ENCODE data around the gene PPP1R3E.
"Not testable (repeated sequence)": the region's sequence is repeated elsewhere in the genome, so short reads cannot be mapped to it uniquely, and the experiment has no call there.

The PPP1R3E gene, protein sequence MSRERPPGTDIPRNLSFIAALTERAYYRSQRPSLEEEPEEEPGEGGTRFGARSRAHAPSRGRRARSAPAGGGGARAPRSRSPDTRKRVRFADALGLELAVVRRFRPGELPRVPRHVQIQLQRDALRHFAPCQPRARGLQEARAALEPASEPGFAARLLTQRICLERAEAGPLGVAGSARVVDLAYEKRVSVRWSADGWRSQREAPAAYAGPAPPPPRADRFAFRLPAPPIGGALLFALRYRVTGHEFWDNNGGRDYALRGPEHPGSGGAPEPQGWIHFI

DNA sequence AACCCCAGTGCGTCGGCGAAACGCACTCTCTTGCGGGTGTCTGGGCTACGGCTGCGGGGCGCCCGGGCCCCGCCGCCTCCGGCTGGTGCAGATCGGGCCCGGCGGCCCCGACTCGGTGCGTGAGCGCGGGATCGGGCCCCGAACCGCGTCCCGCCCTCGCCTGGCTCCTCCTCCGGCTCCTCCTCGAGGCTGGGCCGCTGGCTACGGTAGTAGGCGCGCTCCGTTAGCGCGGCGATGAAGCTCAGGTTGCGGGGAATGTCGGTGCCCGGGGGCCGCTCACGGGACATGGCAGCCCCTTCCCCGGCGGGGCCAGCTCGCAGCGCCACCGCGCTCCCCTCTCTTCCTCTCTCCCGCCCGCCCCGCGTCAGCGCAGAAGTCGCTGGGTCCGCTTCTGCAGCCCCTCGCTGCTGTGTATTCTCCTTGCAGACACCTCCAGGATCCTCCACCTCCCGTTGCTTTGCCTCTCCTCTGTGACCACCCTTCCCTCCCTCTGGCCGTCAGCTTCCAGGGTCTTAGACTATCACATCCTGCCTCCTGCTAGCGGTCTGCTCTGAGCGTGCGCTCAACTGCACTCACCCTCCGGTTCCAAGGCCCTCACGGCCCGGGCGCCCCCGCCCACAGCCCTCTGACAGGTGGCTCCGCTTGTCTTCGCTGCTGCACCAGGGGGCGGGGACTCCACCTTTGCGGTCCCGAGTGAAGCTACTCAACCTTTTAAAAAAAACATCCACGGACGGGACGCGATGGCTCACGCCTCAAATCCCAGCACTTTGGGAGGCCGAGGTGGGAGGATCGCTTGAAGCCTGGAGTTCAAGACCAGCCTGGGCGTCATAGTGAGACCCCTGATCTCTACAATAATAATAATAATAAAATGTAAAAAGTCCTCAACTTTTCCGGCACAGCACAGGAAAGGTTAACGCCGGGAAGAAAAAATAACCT, at the start of gene PPP1R3E:
TSS of gene PPP1R3E (minus strand) at position 570 of the 936 bp plus-strand sequence. CDS start at position 287, 283 bp downstream.
- DNase-seq: peak; percentile 81

DNA sequence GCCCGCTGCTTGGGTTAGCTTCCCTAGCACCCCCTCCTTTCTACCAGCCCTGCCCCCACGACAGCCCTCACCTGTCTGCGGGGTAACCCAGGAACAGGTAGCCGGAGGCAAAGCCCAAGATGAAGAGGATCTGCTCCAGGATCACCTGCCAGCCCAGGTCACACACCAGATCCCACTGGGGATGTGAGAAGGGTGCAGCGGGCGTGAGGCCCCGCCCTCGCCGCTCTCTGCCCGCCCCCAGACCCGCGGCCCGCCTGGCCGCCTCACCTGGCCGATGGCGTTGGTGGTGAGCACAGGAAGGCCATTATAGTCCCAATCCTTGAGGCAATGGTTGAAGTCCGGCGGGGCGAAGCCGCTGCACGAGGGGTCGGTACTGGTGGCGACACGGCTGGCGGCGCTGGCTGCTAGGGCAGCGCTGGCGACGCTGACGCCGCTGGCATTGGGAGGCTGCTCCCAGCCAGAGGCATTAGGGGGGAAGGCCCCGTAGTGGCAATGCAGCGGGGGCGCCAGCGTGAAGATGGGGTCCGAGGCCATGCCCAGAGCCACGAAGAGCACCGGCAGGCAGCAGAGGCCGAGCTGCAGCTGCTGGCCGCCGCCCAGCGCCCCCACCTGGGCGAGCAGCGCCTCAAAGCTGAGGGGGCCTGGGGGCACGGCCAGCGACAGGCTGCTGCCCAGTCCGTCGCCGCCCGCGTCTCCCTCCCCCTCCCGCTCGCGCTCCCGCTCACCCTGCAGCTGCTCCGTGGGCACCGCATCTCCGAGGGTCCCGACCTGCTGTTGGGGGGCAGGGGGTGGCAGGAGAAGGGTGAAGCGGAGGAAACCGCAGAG, 49.2 kb upstream of the PPP1R3E start:
- no peak for DNase-seq

DNA sequence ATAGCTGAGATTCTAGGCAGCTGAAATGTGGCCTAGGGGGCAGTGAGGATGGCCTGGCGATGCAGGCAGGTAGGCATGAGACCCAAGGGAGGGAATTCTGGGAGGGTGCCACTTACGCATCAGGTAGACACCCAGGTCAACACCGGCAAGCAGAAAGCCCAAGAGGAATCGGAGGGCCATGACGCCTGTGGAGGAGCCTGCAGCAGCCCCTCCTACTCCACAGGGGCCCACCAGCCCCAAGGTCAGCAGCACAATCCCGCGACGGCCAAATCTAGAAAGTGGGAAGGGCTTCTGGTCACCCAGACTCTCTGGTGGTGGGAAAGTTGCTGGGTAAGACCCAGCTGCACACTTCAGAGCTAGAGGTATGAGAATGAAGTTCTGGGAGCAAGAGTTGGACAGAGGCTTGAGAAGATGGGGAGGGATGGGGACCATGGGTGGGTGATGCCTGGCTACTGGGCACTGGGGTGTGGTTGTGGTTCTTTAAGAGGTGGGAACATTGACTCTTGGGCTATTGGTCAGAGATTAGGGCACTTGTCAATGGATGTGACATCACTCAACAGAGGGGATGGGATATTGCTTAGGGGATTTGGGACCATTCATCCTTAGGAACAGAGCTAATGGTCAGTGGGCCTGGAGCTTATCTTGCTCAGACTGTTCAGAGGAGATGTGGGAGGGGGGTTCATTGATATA, 46.6 kb upstream of the PPP1R3E start:
- DNase-seq: no peak

GRCh38 chr14:23348297-23348655, 45.6 kb upstream of the PPP1R3E start:
- DNase-seq: no peak

DNA sequence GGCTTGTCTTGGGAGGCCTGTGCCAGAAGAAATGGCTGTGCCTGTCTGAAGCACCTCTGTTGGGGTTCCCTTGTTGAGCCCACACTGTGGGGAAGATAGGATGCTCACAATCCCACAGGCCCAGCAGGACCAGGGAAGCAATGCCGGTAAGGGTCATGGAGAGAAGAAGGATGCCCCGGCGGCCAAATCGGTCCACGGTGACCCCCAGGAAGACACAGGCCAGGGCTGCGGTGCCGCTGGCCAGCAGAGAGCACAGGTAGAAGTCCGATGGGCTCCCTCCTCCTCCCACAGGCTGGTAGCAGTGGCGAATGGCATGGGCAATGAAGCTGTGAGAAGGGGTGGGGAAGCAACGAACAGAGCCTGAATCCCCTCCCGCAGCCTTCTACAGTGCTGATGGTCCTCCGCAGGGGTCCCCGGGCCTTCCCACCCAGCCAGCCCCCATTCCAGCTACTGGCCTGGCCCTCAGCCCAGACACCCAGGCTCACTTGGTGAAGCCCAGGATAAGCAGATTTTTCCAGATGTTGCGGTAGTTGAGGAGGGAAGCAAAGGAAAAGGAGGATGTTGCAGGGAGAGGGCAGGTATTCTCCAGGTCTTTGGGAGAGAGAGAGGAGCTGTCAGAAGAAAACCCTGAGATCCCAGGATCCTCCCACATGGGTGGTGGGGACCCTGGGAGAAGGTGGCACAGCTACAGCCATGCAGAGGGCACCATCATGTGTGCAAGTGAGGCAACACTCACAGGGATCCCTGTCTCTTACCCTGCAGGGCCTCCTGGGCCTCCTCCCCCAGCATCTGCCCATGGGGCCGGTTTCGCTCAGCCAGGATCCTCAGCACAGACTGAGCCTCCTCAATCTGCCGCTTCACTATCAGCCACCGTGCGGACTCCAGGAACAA, 45.0 kb upstream of the PPP1R3E start:
- no peak for DNase-seq

DNA sequence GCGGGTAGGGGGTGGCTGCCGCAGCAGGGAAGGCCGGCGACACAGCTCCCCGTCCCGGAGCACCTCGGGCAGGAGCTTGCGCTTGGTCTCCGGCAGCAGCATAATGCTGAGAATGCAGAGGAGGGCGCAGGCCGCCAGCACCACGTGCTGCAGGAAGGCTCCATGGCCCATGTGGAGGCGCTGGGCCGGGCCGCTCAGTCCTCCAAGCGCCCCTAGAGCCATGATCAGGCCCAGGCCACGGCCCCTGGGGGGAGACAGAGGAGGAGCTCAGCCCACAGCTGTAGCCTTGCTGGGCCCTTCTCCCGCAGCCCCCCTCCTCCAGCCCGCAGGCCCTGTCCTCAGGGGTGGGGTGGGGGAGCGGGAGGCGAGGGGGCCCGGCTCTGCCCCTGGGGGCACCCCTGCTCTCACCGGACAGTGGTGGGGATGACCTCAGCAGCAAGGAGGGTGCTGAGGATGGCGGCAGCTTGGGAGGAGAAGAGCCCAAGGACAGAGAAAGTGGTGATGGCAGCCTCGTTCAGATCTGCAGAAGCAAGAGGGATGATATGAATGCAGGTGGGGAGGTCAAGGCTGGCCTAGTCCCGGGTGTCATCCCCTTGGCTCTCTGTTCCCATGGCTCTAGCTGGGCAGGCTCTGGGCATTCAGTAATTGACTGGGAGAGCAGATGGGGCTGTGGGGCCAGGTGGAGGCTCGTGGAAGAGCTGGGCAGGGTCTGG, 44.2 kb upstream of the PPP1R3E start:
- no peak for DNase-seq

DNA sequence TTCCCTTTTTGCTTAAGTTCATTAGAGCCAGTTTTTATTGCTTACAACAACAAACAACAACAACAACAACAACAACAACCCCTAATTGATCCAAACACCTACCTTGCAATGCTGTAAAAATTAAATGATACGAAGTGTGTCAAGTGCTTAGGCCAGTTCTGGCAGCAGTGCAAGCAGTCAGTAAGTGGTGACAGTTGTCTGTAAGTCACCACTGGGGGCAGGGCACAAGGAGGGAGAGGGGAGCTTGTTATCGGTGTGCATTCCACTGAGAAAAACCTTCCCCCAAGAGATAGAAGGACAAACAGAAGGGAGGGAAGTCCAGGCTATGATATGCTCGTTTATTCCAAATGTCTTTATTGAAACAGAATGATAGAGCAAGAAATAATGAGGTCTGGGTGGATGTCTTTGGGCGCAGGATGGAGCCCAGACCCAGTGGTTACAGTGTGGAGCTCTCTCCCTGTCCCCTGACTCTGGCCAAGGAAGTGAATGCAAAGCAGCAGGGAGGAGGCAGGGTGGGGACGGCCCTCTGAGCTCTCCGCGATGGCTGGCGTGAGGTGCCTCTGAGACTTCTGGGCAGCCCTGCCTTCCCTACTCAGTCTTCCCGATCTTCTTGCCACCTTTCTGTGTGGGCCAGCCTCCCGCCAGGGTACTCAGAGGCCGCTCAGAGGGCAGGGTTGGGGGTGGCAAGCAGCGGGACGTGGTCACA, 43.5 kb upstream of the PPP1R3E start:
- no peak for DNase-seq

DNA sequence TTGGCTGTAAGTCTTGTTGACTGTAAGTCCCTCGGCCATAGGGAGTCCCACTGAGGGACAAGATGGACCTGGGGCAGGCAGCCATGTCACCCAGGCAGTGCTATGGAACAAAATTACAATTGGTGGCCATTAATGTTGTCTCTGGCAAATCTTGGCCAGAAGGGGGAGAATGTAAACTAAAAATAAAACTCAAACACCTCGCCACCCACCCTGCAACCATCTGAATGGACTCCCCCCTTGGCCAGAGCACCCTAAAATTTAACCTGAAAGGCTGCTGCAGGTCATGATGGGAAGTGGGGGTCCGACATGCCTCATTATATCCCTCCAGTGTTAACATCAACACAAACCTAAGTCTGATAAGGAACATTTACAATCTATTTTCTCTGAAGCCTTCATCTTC, 41.8 kb upstream of the PPP1R3E start:
- DNase-seq: no peak

DNA sequence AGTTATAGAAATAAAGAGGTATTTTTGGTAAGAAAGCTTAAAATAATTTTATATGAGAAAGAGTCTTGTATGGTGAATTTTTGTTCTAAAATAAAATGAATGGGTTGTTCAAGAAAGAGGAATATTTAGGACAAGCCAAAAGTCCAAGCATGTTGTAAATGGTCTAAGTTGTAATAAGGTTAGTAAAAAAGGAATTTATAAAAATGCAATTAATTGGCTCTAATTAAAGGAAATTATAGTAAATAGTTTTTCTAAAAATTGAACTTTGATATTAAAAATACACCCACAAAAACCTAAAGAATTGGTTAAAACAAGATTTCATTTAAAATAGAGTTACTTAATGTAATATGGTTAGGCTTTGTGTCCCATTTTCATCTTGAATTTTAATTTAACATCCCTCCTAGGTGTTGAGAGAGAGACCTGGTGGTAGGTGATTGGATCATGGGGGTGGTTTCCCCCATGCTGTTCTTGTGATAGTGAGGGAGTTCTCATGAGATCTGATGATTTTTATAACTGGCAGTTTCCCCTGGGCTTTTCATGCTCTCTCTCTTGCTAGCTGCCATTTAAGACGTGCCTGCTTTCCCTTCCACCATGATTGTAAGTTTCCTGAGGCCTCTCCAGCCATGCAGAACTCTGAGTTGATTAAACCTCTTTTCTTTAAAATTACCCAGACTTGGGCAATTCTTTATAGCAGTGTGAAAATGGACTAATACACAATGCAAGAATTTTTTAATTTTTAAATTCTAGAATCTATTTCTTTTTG, 37.0 kb upstream of the PPP1R3E start:
- DNase-seq: no peak

GRCh38 chr14:23335623-23336022, 33.0 kb upstream of the PPP1R3E start:
- DNase-seq: peak; percentile 23

DNA sequence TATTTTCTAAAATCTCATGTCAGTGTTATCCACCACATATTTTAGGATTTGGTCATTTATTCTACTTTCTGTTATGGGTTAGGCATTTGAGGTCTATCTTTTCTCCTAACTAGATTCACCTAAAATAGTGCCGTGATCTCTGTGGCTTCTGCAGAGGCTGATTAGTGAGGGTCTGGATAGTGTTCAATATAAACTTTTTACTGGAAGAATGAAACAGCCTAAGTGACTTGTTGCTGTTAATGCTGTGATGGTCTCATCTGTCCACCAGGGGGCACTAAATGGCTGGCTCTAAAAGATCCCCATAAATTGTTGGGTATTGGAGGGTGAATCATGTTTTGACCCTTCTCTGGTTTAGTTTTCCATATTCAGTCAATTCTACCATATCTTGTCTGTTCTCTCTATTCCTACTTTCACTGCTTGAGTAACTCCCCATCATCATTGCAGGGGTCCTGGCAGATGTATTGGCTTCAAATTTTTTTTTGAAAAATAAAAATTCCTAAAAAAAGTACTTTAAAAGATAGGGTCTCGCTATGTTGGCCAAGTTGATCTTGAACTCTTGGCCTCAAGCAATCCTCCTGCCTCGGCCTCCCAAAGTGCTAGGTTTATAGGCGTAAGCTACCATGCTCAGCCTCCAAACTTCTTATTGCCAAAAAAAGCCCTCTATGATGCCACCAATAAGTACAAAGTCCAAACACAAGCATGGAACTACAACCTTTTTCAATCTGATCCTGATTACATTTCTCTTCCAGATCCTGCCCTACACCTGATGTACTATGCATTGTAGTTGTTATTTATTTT, 25.5 kb upstream of the PPP1R3E start:
- peak; percentile 92 for DNase-seq

GRCh38 chr14:23326491-23327332, 24.1 kb upstream of the PPP1R3E start:
- no peak for DNase-seq

- DNase-seq: not testable (repeated sequence)
These were observed 23.1 kb upstream of the PPP1R3E start for GRCh38 chr14:23325746-23326145.

- no peak for DNase-seq
These were observed 22.3 kb upstream of the PPP1R3E start for GRCh38 chr14:23324993-23325392.

DNA sequence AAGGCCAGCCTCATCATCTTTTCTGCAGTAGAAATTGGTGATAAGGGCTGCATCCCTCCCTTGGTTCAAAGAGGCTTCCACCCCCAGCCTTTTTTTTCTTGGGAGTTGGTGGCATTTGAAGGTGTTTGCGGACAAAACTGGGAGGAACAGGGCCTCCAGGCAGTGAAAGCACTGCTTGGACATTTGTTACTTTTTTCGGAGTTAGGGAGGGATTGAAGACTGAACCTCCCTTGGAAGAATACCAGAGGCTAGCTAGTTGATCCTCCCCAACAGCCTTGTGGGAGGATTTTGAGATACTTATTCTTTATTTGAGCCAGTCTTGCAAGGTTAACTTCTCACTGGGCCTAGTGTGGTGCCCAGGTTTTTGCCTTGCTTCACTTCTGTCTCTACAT, 21.8 kb upstream of the PPP1R3E start:
- no peak for DNase-seq

- no peak for DNase-seq
These were observed 21.3 kb upstream of the PPP1R3E start for GRCh38 chr14:23323838-23324454.

All from hematopoietic multipotent progenitor cell treated with erythropoietin and hydrocortisone succinate and interleukin-3 and kit ligand, for 6 days (in vitro differentiated cells).